ENCODE data around the gene GET3. TPM values are rescaled to one million over a fixed set of nuclear protein-coding genes. Genes with fewer than 3 reads are reported as not detected.
A peak's percentile ranks its signal among the peaks of the same experiment; 100 is the strongest.

Gene GET3
- total RNA-seq, 1 donor from 2014 or later = 57.5 TPM

DNA sequence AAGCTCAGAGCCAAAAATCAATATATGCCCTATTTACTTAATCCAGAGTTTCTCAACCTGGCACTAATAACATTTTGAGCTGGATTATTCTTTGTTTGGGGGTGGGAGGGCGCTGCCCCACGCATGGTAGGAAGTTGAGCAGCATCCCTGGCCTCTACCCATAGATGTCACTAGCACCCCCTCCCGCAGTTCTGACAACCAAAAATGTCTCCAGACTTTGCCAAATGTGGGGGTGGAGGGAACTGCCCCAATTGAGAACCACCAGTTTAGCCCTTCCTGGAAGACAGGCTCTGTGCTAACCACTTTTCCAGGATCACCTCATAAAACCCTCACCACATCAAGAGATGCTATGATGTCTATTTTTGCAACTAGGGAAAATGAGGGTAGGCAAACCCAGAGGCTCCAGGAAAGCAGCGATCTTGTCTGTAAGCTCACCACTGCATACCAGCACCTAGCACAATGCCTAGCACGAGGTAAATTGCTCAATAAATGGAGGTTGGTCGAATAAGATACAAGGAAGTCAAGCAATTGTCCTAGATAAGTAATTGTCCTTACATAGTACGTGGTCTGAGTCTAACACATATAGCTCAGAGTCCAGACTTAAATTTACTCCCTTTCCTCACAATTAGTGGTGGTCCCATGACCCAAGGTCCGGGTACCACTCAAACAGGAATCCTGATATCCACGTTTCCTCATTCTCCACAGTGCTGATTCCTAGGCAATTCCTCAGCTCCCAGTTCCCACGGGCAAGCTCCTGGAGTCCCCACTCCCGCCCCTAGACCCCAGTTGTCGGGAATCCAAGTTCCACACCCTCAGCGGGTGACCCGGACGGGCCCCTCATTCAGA, 3.7 kb upstream of the GET3 start:
- H3K36me3 ChIP-seq = peaks cover 40% of the 10 kb centered on the region
- DNase-seq (no peak), ATAC-seq (no peak)
- intact Hi-C loops (cut with DNase I) = no loop called here
- peak overlapping the region; percentile 94 for H3K27ac ChIP-seq
- H3K4me3 ChIP-seq = peak overlapping the region; percentile 95
- no peak for TF ChIP-seq CTCF (IDR thresholded peaks at IDR 0.05)
- no peaks in the 10 kb centered on the region for H3K9me3 ChIP-seq
- no peaks in the 10 kb centered on the region for H3K27me3 ChIP-seq (ENCODE audit: low read depth)
- peaks cover 44% of the 10 kb centered on the region for H3K4me1 ChIP-seq

- ATAC-seq = no peak
- Histone ChIP-seq H3K4me3 (peak overlapping the region; percentile 93), H3K4me1 (peaks cover 31% of the 10 kb centered on the region), H3K27me3 (ENCODE audit: low read depth) (no peaks in the 10 kb centered on the region), H3K27ac (peak overlapping the region; percentile 97), H3K9me3 (no peaks in the 10 kb centered on the region), H3K36me3 (peaks cover 41% of the 10 kb centered on the region)
- intact Hi-C loops (cut with DNase I) = no loop called here
- TF ChIP-seq CTCF (IDR thresholded peaks at IDR 0.05) = no peak
- no peak for DNase-seq
Observed at GRCh38 chr19:12737835-12738351, 596 bp downstream of the GET3 start.

DNA sequence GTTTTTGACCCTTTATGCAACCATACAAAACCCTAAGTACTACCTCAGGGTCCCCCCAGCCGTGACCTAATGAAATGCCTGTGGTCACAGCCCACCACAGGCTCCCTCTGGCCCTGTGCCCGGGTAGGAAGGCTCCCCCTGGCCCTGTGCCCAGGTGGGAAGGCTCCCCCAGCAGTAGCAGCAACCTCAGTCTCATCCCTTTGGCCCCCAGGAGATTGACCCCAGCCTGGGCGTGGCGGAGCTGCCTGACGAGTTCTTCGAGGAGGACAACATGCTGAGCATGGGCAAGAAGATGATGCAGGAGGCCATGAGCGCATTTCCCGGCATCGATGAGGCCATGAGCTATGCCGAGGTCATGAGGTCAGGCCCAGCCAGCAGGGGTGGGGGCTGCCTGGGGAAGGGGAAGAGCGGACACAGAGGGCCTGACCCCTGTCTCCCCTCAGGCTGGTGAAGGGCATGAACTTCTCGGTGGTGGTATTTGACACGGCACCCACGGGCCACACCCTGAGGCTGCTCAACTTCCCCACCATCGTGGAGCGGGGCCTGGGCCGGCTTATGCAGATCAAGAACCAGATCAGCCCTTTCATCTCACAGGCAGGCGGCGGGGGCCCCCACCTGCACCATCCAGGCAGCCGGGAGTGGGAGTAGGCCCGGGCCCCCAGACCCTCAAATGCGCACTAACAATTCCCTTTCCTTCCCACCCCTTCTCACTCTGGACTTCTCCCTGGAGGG, 8.0 kb downstream of the GET3 start:
- Histone ChIP-seq H3K4me1 (peaks cover 6% of the 10 kb centered on the region), H3K36me3 (peaks cover 70% of the 10 kb centered on the region), H3K9me3 (peaks cover 4% of the 10 kb centered on the region), H3K27me3 (ENCODE audit: low read depth) (peaks cover 12% of the 10 kb centered on the region), H3K27ac (no peak overlapping the region), H3K4me3 (no peak overlapping the region)
- TF ChIP-seq CTCF (IDR thresholded peaks at IDR 0.05) = no peak
- DNase-seq = no peak
- ATAC-seq = peak in 1 of 2 donors; percentile 12
- intact Hi-C loops (cut with DNase I) = no loop called here

- DNase-seq (no peak), ATAC-seq (no peak)
- intact Hi-C loops (cut with DNase I) = no loop called here
- no peak overlapping the region for H3K27ac ChIP-seq
- H3K4me3 ChIP-seq = no peak overlapping the region
- H3K9me3 ChIP-seq = peaks cover 4% of the 10 kb centered on the region
- H3K27me3 ChIP-seq (ENCODE audit: low read depth) = peaks cover 21% of the 10 kb centered on the region
- H3K4me1 ChIP-seq = peaks cover 6% of the 10 kb centered on the region
- peaks cover 41% of the 10 kb centered on the region for H3K36me3 ChIP-seq
- no peak for TF ChIP-seq CTCF (IDR thresholded peaks at IDR 0.05)
Observed at GRCh38 chr19:12748489-12748888, 11.2 kb downstream of the GET3 start.

- H3K4me1 ChIP-seq = peaks cover 6% of the 10 kb centered on the region
- peaks cover 21% of the 10 kb centered on the region for H3K27me3 ChIP-seq (ENCODE audit: low read depth)
- no peak overlapping the region for H3K4me3 ChIP-seq
- no peak for DNase-seq
- H3K27ac ChIP-seq = no peak overlapping the region
- ATAC-seq = no peak
- peaks cover 4% of the 10 kb centered on the region for H3K9me3 ChIP-seq
- peaks cover 32% of the 10 kb centered on the region for H3K36me3 ChIP-seq
- intact Hi-C loops (cut with DNase I) = no loop called here
- TF ChIP-seq CTCF (IDR thresholded peaks at IDR 0.05) = no peak
Observed at GRCh38 chr19:12749938-12750521, 12.7 kb downstream of the GET3 start.

Data from lower lobe of right lung (tissue), 2 donors.